HG02798 (cell line): ENCODE results near the gene DLG3.

Source experiments
- ATAC-seq: cut with Tn5 transposase; IDR thresholded peaks from one replicate; pipeline ENCODE4 v1.9.1; 2021; ENCODE audit warnings: mild to moderate bottlenecking; ENCODE audit not compliant: unreplicated experiment, poor library complexity

Gene DLG3

GRCh38 chrX:70436343-70436742 lies 8.3 kb upstream of the DLG3 start:
- no peak for ATAC-seq

GRCh38 chrX:70437011-70437410 lies 7.6 kb upstream of the DLG3 start:
- ATAC-seq, result no peak

- no peak for ATAC-seq
Measured at GRCh38 chrX:70437921-70438665, 6.5 kb upstream of the DLG3 start.

DNA sequence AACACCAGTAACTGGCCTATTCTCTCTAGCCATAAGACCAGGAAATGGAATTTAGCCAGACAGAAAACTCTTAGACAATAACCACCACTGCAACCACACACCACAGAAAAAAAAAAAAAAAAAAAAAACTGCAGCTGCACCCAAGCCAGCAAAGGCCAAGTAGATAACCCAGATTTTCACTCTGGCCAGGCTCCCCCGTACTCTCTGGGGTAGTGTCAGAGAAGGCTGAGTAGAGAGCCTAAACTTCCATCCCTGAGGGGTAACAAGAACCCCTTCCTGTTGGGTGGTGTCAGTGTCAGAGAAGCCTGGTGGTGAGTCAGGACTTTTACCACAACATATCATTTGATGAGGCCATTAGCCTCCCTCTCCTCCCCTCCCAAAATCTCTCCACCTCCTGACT lies 5.6 kb upstream of the DLG3 start:
- no peak for ATAC-seq

DNA sequence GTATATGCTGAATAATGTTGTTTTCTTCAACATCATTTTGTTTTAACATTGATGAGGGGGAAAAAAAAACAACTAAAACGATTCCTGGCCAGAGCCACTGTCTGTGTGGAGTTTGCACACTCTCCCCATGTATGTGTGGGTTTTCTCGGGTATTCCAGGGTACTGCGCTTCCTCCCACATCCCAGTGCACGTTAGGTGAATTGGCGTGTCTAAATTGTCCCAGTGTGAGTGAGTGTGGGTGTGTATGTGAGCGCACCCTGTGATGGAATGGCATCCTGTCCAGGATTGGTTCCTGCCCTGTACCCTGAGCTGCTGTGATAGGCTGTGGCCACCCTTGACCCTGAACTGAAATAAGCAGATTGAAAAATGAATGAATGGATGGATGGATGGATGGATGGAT lies 2.4 kb upstream of the DLG3 start:
- ATAC-seq, result no peak

- peak; percentile 16 for ATAC-seq
Measured at GRCh38 chrX:70444946-70445656, 466 bp downstream of the DLG3 start.

DNA sequence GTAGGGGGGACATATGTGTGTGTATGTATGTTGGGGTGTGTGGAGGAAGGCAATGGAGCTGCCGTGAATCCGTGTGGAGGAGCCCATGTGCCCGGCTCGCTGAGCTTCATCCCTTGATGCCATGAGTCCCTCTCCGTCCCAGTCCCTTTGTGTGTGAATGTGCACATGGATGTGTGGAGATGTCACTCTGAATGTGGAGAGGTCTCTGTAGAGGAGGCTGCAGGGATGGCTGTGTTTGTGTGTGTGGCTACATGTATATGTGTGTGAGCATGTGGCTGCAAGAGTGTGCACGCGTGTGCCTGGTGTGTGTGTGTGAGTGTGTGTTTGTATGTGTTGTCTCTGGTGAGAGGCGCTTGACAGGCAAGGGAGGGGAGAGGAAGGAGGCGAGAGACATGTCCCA lies 1.3 kb downstream of the DLG3 start:
- no peak for ATAC-seq

DNA sequence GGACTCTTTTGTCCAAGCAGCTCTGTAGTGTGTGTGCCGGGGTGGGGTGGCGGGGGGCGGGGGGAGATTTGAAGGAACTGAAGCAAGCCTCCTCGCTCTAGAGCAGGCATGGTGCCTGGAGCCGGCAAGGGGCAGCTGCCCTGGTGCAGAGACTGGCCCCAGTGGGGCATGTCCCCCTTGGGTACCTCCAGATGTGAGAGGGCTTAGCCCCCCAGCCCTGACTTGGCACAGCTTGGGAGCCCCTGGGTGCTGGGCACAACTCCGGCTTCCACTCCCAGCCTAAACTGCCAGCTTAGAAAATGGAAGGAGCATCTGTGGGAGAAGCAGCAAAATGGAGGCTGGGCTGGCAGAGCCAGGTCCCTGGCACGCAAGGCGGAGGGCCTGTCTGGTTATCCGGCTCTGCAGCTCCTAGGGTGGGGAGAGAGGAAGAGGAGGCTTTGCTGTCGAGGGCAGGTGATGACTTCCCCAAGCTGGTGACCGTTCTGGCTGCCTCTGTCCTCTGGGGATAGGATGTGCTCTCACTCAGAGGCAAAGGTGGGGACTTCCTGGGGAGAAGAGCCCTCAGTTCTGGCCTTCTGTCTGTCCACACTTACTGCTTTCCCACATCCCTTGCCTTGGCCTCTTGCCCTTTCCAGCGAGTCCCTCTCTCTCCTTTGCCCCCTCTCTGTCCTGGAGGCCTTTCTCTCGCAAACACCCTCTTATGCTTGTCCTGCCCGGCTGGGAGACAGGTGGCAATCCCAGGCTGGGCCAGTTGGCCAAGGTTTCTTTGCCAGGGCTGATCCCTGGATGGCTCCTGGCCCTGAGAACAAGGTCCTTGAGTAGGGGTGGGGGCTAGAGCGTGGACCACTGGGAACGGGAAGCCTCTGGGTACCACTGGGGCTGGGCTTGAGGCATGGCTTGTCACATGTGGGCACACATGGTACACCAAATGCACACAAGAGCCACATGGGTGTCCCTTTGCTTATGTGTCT lies 2.0 kb downstream of the DLG3 start:
- ATAC-seq, result no peak

DNA sequence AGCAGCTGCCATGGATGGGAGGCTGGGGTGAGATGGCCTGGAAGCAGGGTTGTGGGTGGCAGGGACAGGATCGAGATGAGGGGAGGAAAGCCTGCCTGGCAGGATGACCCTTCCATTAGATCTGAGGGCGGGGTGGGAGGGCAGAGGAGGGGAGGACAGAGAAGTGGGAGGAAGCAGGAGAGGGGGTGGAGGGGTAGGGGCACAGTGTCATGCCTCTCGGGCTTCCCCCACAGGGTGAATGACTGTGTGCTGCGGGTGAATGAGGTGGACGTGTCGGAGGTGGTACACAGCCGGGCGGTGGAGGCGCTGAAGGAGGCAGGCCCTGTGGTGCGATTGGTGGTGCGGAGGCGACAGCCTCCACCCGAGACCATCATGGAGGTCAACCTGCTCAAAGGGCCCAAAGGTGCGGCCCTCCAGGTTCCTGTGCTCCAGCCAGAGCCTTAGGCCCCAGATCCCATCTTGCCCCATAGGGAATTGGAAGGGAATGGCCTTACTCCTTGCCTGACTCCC lies 4.9 kb downstream of the DLG3 start:
- ATAC-seq, result no peak

- ATAC-seq, result peak; percentile 62
Measured at GRCh38 chrX:70452143-70452733, 7.6 kb downstream of the DLG3 start.

DNA sequence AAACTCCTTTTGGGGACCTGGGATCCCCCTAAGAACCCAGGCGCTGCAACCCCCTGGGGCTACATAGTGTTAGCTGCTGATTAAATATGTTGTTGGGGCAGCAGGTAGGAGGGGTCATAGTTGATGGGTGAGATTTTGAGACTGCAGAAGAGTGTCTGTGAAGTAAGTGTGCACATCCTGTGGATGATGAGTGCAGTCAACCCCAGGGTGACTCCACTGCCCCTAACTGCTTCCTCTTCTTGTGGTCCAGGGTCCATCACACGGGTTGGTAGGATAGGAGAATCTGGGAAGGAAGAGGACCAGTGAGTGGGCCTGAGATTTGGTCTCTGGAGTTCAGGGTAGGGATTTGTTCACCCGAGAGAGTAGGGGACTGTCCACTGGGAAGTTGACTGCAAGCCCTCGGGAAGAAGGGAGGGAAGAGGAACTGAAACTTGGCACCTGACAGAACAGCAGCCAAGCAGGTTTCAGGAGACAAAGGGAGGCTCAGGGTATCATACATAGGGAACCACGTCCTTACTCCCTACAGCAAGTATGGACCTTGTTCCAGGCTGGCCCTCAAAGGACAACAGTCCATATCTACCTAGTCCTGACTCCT lies 8.5 kb downstream of the DLG3 start:
- no peak for ATAC-seq

DNA sequence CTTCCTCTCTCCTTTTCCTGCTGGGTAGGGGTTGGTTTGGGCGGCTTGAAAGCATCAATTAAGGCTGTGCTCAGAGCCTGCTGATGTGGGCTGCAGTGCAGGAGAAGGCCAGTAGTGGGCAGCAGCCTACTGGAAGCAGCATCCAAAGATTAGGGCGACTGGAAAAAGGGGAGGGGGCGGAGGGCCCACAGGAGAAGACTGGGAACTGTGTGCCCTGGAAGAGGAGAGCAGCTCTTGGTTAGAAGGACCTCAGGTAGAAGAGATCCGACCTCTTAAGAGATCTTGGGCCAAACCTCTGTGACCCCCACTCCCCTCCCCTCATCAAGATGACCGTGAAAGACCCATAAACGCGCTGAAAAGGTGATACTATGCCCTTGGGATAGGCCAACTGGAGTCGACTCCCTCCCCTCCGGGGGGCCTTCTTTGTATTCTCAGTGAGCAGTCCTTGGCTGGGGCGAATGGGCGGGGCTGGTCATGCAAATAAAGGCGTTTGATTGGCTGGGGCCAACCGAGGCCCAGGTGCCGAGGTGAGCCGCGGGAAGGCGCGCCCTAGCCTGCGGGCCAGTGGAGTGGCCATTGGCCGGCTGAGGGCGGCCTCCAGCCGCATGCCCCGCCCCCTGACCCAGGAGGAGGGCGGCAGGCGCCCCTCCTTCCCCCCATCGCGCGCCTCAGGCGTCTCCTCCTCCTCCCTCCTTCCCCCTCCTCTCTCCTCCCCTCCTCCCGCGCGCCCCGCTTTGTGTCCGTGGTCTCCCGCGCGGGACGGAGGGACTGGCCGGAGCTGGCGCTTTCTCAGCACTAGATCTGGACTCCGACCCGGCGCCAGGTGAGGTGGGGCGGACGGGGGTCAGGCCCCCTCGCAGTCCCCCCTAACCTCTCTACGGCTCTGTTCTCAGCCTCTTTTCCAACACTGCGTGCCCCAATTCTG lies 10.1 kb downstream of the DLG3 start:
- ATAC-seq, result peak; percentile 58

- ATAC-seq, result no peak
Measured at GRCh38 chrX:70455366-70456202, 10.9 kb downstream of the DLG3 start.

DNA sequence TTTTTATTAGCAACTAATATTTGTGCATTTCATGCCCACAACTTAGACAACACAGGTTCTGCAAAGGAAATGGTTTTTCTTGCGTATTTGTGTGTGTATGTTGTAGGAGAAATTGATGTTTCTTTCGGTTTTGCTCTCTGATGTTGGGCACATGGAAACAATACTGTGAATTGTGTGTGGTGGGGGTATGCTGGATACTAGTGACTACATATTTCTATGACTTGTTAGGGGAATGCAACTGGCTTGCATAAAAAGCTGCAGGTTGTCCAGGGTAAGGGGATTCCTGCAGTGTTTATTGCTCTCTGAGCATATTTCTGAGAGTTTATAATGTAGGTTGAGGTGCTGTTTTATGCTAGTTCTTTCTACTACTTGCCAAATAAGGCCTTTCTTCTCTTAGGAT lies 11.6 kb downstream of the DLG3 start:
- ATAC-seq, result no peak

- ATAC-seq, result no peak
Measured at GRCh38 chrX:70461026-70461425, 16.4 kb downstream of the DLG3 start.

- ATAC-seq, result no peak
Measured at GRCh38 chrX:70464051-70464450, 19.4 kb downstream of the DLG3 start.

DNA sequence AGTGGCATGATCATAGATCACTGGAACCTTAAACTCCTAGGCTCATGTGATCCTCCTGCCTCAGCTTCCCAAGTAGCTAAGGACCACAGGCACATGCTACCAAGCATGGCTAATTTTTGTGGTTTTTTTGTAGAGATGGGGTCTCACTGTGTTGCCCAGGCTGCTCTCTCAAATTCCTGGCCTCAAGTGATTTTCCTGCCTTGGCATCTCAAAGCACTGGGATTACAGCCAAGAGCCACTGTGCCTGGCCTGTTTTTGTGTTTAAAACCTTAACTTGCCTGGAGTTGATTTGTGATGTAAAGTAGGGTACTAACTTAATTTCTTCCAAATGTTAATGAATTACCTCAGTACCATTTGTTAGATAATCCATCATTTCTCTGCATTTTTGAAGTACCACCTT lies 22.3 kb downstream of the DLG3 start:
- ATAC-seq, result no peak

GRCh38 chrX:70468709-70469108 lies 24.1 kb downstream of the DLG3 start:
- no peak for ATAC-seq
